HG03469 (cell line): ENCODE data around the gene MUC2.
"Not testable (repeated sequence)": the region's sequence is repeated elsewhere in the genome, so short reads cannot be mapped to it uniquely, and the experiment has no call there.

ENCODE experiments used
- ATAC-seq: cut with Tn5 transposase; IDR thresholded peaks from one replicate; pipeline ENCODE4 v1.9.1; 2021; ENCODE audit warnings: mild to moderate bottlenecking, moderate library complexity, moderate number of reproducible peaks; ENCODE audit not compliant: unreplicated experiment

The MUC2 gene

DNA sequence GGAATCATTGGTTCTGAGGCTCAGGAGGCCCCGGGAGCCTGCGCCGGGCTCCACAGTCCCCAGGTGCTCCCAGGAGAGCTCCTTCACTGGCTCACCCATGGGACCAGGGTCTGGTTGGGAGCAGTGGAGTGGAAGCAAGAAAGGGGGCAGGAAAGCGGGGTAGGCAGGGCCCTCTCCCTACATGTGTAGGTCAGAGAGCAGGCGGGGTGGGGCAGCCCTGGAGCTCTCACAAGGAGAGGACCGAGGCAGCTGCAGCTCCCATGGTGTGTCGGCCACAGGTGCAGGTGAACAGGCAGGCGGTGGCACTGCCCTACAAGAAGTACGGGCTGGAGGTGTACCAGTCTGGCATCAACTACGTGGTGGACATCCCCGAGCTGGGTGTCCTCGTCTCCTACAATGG, 28.3 kb downstream of the MUC2 start:
- no peak for ATAC-seq

DNA sequence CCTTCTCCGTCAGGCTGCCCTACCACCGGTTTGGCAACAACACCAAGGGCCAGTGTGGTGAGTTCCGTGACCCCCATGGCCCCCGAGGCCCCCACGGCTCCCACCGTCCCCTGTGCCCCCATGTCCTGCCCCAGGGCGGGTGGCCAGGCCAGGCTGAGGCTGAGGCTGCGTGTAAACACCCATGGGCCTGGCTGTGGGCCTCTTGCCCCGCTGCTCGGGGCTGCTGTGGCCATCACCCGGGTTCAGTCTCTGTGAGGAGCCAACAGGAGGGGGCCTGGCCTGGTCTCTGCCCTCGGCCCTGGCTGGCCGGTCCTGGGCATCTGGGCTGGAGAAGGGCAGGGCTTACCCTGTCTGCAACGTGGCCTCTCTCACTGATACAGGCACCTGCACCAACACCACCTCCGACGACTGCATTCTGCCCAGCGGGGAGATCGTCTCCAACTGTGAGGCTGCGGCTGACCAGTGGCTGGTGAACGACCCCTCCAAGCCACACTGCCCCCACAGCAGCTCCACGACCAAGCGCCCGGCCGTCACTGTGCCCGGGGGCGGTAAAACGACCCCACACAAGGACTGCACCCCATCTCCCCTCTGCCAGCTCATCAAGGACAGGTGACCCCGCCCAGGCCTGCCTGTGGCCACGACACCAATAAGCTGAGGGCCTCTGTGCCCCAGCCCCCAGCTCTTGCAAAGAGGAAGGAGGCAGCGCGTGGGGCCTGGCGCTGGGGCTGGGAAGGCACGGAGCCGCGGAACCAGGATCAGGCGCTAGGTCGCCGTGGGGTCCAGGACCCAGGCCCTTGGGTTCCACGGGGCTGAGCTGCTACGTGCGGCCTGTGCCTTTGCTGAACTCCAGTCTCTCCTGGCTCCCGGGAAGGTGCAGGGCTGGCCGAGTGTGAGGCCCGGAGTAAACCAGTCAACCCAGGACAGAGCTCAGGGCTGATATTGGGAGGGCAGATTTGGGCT, 29.0 kb downstream of the MUC2 start:
- ATAC-seq = no peak

DNA sequence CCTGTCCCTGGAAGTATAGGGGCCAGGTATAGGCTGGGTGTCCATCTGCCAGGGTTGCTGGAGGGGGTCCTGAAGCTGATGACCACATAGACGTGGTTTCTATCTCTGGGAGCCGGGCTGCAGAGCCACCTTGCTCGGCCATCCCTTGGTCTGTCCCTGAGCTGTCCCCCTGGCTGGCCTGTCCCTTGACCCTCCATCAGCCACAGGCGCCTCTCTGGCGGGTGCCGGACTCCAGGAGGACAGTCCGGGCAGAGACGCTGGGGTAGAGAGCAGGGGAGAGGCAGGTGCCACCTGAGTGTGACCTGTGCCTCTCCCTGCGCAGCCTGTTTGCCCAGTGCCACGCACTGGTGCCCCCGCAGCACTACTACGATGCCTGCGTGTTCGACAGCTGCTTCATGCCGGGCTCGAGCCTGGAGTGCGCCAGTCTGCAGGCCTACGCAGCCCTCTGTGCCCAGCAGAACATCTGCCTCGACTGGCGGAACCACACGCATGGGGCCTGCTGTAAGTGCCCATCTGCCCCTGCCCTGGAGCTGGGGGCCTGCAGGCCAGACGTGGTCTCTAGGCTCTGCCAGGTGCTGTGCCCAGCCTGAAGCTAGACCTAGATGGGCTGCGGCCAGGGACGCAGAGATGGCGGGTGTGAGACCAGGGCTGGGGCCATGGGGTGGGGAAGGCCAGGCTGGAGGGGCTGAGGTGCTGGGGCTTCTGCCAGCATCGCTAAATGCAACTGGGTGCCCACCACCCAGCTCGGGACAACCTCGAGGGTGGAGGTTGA, 29.9 kb downstream of the MUC2 start:
- no peak for ATAC-seq

DNA sequence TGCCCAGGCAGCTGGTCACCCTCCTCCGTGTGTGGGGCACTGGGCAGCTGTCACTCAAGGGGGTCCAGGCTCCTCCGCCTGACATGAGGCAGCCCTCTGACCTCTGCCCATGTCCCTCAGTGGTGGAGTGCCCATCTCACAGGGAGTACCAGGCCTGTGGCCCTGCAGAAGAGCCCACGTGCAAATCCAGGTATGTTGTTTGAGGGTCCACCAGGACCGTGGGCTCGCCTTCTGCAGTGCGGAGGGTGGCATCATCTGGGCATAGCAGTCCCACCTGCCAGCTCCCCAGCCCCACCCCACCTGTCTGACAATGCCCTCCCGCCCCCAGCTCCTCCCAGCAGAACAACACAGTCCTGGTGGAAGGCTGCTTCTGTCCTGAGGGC, 30.5 kb downstream of the MUC2 start:
- ATAC-seq = no peak

DNA sequence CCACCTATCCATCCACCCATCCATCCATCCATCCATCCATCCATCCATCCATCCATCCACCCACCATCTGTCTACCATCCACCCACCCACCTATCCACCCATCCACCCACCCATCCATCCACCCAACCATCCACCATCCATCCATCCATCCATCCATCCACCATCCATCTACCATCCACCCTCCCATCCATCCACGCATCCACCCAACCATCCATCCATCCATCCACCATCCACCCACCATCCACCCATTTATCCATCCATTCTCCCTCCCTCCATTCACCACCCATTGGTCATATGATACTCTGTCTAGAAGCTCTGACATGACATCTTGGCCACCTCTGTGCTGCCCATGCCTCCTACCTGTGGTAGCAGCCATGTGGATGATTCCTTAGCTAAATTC, 31.7 kb downstream of the MUC2 start:
- ATAC-seq = no peak

DNA sequence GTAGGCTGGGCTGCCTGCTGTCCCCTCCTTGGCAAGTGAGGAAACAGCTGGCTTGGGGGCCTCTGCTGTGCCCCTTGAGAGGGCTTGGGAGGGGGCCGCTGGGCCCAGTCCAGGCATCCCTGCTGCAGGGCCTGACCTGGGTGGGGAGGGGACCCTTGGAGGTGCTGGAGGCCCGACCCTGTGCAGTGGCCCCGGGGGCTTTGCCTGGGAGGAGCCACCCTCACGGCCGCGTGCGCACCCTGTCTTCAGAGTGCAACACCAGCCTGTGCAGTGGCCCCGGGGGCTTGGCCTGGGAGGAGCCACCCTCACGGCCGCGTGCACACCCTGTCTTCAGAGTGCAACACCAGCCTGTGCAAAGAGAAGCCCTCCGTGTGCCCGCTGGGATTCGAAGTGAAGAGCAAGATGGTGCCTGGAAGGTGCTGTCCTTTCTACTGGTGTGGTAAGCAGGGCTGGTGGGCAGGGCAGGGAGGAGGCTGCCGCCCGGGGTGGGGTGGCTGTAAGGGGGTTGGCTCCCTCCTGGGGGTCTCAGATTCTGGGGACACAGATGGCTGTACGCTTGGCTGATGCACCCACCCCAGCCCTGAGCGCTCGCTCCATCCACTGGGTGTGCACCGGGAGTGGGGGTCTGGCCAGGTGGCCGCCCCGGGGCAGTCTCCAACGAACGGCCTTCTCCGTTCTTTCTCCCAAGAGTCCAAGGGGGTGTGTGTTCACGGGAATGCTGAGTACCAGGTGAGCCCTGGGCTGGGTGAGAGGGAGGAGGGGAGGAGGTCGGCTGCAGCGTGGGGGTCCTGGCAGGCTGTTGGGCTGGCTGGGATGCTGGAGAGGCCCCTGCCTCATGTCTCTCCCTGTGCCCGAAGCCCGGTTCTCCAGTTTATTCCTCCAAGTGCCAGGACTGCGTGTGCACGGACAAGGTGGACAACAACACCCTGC, 32.9 kb downstream of the MUC2 start:
- ATAC-seq = no peak

DNA sequence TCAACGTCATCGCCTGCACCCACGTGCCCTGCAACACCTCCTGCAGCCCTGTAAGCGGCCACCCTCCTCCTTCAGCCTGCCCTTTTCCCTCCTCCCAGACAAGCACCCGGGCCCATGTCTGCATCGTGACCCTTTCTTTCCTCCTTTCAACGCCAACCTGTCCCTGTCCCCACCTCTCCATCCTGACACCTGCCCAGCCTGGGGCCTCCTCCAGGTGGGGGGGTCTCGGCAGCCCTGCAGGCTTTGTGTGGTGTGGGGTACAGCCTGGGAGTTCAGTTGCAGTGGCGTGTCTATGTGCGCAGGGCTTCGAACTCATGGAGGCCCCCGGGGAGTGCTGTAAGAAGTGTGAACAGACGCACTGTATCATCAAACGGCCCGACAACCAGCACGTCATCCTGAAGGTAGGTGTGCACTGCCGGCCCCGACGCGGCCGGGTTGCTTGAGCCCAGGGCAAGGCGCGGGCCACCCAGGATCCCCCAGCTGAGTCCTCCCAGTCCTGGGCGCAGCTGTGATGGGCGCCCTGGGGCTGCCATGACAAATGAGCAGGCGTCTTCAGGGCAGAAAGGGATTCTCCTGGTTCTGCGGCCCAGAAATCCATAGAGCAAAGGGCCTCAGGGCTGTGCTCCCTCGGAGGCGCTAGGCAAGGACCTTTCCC, 33.7 kb downstream of the MUC2 start:
- ATAC-seq = no peak

DNA sequence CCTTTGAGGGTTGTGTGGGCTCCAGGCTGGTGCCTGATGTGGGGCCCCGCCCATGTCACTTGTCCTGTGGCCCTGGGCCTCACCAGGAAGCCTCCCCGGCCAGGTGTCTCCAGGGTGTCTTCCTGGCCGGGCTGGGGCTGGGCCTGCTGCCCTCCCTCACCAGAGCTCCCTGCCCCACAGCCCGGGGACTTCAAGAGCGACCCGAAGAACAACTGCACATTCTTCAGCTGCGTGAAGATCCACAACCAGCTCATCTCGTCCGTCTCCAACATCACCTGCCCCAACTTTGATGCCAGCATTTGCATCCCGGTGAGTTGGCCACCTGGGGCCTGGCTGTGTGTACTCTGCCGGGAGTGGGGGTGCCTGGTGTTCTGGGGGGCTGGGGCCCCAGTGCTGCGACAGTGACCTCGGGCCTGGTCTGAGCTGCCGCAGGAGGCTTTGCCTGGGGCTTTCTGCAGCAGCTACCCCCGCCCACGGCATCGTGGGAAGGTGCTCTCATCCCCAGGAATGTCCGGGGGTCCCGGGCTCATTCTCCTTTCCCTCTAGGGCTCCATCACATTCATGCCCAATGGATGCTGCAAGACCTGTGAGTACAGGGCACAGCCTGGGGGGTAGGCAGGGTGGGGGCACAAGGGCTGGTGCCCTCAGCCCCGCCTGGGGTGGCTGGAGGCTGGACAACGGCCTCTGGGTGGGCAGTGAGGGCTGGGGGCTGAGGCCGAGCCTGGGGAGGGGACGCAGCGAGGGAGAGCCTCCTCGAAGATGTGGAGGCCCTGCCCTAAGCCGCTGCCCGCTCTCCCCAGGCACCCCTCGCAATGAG, 34.6 kb downstream of the MUC2 start:
- ATAC-seq = no peak

DNA sequence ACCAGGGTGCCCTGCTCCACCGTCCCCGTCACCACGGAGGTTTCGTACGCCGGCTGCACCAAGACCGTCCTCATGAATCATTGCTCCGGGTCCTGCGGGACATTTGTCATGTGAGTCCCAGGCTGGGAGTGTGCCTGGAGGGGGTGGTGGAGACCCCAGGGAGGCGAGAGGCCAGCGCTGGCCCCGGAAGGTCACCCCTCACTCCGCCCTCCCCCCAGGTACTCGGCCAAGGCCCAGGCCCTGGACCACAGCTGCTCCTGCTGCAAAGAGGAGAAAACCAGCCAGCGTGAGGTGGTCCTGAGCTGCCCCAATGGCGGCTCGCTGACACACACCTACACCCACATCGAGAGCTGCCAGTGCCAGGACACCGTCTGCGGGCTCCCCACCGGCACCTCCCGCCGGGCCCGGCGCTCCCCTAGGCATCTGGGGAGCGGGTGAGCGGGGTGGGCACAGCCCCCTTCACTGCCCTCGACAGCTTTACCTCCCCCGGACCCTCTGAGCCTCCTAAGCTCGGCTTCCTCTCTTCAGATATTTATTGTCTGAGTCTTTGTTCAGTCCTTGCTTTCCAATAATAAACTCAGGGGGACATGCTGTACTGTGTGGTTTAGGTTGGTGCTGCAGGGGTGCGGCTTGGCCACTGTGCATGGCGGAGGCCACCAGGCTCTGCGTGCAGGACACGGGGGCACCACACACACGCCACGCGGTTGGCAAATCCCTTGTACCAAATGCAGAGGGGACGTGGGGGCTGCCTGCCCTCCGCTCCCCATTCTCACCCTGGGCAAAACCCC, 35.4 kb downstream of the MUC2 start:
- ATAC-seq = no peak

DNA sequence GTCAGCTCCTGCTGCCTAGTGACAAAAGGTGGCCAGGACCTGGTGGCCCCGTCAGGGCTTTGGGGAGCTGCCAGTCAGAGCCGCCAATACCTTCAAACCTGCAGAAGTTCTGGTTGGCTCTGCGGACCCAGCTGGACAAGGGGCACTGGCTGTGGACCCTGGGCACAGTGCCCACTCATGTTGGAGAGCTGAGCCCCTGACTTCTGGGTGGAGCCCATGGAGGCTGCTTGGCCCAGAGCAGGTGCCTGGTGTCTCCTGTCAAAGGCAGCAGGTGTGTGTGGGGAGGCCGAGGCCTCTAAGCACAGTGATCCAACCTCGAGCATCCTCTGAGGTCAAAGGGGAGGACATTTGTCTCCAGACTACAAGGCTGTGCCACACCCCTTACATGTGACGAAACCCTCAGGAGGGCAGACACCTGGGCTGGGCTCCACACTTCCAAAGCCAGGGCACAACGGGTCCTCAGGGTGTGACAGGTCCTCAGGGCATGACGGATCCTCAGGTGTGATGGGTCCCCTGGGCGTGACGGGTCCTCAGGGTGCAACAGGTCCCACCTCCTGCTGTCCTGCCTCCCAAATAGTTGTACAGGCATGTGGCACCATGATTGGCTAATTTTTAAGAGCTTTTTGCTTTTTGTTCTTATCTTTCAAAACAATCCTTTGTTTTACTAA, 37.0 kb downstream of the MUC2 start:
- ATAC-seq = no peak

DNA sequence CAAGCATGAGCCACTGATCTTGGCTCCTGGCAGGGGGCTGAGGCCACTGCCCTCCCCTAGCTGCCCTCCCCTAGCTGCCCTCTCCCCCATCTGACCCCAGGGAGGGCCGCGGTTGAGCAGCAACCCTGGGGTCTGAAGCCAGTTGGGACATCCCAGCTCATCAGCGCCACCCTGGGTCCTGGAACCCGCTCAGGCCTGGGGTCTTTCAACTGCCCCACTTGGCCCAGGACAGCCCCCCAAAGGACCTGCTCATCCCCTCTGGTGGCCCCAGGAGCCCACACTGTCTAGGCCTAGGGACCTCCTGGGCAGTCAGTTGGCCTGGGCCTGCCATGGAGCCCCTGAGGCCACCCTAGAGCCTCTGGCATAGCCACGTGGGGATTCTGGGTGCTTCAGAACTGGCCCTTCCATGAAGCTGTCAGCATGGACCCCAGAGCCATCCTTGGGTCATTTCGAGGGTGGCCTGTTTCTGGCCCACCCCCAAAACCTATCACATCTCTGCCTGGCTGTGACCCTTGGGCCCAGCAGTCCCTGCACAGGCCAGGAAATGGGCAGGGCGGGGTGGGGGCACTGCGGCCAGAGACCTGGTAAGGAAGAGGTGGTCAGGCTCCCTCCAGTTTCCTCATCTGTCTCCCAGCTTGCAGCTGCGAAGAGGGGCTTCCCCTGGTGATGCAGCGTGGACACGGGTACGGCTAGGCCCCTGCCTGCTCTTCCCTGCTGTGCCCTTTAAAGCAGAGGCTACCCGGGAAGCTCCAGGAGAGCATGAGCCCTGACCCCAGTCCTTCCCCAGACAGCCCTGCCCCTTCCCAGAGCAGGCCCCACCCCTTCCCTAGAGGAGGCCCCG, 37.9 kb downstream of the MUC2 start:
- no peak for ATAC-seq

DNA sequence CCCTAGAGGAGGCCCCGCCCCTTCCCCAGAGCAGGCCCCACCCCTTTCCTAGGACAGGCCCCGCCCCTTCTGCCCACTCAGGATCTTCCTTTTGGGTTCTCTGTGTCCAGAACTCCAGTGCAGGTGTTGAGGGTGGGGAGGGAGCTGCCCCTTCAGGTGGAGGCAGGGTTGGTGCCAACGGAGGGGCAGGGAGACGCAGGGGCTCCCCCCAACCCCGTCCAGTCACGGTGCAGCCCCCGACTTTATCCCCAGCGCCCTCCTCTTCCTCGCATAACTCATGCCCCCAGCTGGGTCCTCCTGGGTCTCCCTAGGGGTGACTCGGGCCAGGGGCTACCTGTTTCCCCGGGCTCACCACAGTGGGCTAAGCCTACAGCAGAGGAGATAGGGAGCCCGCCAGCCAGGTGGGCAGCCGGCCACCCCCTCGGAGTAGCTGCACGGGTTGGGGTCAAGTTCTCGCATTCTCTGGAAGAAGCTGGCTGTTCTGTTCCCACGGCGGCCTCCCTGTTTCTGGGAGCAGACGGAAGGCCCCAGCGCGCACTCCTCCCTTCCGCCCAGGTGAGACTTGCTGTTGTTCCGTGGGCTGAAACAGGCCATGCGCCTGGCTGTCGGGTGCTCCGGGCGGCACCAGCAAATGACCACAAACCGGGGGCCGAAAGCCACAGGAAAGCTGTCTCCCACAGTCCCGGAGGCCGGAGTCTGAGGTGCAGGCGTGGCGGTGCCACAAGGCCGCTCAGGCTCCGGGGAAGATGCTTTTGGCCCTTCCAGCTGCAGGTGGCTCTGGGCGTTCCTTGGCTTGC, 38.9 kb downstream of the MUC2 start:
- no peak for ATAC-seq

DNA sequence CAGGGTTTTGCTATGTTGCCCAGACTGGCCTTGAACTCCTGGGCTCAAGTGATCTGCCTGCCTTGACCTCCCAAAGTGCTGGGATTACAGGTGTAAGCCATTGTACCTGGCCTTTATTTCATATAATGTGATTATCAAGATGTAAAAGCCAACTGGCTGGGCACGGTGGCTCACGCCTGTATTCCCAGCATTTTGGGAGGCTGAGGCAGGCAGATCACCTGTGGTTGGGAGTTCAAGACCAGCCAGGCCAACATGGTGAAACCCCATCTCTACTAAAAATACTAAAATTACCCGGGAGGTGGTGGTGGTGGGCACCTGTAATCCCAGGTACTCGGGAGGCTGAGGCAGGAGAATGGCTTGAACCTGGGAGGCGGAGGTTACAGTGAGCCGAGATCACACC, 40.6 kb downstream of the MUC2 start:
- not testable (repeated sequence) for ATAC-seq

DNA sequence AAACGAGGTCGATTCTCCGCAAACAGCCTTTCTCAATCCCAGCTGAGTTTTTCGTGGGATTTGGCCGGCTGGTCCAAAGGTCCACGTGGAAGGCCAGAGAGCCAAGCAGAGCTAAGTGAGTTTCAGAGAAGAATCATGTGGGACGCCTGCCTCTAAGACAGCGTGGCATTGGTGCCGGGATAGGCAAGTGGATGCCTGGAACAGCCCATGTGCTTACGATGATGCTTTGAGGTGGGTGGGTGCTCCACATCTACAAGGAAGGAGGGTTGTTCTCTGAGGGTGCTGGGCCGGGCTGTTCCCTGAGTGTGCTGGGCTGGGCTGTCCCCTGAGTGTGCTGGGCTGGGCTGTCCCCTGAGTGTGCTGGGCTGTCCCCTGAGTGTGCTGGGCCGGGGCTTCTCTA, 41.4 kb downstream of the MUC2 start:
- ATAC-seq = no peak

DNA sequence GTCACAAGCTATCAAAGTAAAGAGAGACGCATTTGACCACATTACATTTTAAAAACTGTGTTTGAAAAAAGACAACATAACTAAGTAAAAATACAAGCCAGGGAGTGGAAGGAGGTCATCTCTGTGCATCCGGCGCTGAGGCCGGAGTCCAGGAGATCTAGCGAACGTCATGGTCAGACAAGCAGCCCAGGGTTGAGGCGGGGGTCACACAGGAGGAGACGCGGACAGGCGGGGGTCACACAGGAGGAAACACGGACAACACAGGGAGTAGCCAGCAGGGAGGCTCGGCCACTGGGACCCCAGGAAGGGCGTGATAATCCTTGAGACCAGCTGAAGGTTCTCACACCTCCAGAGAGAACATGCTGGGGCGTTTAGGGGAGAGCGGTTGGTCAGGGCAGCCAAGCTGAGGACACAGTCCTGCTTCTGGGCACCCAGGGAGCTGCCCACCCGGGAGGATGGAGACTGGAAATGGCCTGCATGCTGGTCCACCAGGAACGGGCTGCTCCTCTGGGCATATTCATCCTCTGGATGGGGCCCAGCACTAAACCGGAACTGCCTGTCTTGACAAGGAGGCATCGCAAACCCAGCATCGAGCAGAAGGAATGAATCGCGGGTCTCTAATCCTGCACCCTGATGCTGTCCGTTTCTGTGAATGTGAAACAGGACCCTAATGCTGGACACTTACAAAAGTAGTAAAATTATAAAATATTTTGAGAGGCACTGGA, 42.2 kb downstream of the MUC2 start:
- ATAC-seq = no peak

DNA sequence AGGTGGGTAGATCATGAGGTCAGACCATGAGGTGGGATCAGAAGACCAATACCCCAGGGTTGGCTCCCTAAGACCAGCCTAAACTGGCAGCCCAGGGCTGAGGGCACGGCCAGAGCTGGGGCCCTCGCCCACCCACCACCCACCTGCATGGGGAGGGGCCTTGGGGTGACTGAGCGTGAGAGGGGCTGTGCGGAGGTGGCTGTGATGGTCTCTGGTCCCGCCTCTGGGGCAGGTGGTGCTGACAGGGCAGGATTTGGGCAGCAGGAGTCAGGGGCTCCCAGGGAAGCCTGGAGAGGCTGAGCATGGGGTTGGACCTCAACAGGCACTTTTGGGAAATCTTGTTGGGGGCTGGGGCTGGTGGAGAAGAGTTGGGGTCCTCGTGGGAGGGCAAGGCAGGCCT, 43.3 kb downstream of the MUC2 start:
- no peak for ATAC-seq
